LoVo (cell line): ENCODE results near the gene ELAVL3.
"Not testable (repeated sequence)": the region's sequence is repeated elsewhere in the genome, so short reads cannot be mapped to it uniquely, and the experiment has no call there.

ENCODE experiments used
- DNase-seq: peaks from one replicate; pipeline ENCODE4 v3.0.0-alpha.2; 2016; ENCODE audit warnings: low spot score

The ELAVL3 gene

GRCh38 chr19:11486661-11487503 lies 6.0 kb upstream of the ELAVL3 start:
- DNase-seq = no peak

- DNase-seq = no peak
These were observed 4.5 kb upstream of the ELAVL3 start for GRCh38 chr19:11485245-11485837.

GRCh38 chr19:11483366-11484111 lies 2.7 kb upstream of the ELAVL3 start:
- no peak for DNase-seq

GRCh38 chr19:11482384-11483050 lies 1.7 kb upstream of the ELAVL3 start:
- peak; percentile 15 for DNase-seq

GRCh38 chr19:11481534-11482383 lies 913 bp upstream of the ELAVL3 start:
- no peak for DNase-seq

GRCh38 chr19:11479898-11480714 lies 740 bp downstream of the ELAVL3 start:
- DNase-seq = no peak

- DNase-seq = peak; percentile 76
These were observed 1.6 kb downstream of the ELAVL3 start for GRCh38 chr19:11479090-11479897.

GRCh38 chr19:11478167-11479089 lies 2.4 kb downstream of the ELAVL3 start:
- no peak for DNase-seq

- no peak for DNase-seq
These were observed 5.0 kb downstream of the ELAVL3 start for GRCh38 chr19:11475861-11476260.

GRCh38 chr19:11475343-11475742 lies 5.5 kb downstream of the ELAVL3 start:
- DNase-seq = not testable (repeated sequence)

GRCh38 chr19:11473725-11474124 lies 7.1 kb downstream of the ELAVL3 start:
- DNase-seq = no peak

GRCh38 chr19:11468266-11468845 lies 12.5 kb downstream of the ELAVL3 start:
- not testable (repeated sequence) for DNase-seq

GRCh38 chr19:11465600-11465999 lies 15.2 kb downstream of the ELAVL3 start:
- DNase-seq = no peak

GRCh38 chr19:11464333-11465265 lies 16.2 kb downstream of the ELAVL3 start:
- DNase-seq = no peak

GRCh38 chr19:11463391-11463790 lies 17.5 kb downstream of the ELAVL3 start:
- no peak for DNase-seq

- DNase-seq = no peak
These were observed 19.4 kb downstream of the ELAVL3 start for GRCh38 chr19:11461453-11461852.

- DNase-seq = no peak
These were observed 20.6 kb downstream of the ELAVL3 start for GRCh38 chr19:11460207-11460606.
